Midbrain (tissue), 1 donor: ENCODE measurements around the gene NCBP3.
"Not testable (repeated sequence)": the region's sequence is repeated elsewhere in the genome, so short reads cannot be mapped to it uniquely, and the experiment has no call there.

Experiments used
- DNase-seq: peaks from one replicate; lab custom pipeline; 2025; lab: John Stamatoyannopoulos, UW

The NCBP3 gene

DNA sequence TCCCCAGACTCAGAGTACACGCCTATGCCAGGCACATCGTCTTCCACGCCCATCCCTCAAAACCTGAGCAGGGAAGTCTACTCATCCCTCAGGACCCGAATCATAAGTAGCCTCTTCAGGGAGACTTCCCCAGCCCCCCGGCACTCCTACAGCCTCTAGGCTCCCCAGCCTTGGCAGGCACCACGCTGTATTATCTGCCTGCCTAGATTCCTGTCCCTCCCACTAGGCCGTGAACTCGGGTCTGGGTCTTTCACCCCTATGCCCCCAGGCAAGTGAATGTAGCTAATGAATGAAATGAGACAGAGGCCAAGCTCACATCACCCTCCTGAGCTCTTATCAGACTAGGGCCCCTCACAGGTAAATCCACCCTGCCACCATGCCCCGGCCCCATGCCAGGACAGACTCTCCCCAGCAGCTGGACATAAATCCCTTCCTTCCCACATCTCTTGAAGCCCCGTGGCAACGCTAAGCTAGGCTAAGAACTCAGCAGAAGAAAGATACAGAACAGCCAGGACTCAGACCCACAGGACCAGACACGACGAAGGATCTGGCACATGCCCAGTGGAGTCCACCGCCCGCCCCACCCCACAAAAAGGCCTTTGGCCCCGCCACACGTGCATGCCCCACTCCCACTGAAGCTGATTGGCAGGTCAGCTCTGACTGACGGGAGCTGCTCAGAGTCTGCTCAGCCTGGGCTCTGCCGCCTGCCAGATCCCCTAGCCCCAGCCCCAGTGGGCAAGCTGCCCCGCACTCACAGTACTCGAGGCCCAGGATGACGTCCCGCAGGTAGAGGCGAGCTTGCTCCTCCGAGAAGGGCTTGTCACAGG lies 33.8 kb upstream of the NCBP3 start:
- no peak for DNase-seq

DNA sequence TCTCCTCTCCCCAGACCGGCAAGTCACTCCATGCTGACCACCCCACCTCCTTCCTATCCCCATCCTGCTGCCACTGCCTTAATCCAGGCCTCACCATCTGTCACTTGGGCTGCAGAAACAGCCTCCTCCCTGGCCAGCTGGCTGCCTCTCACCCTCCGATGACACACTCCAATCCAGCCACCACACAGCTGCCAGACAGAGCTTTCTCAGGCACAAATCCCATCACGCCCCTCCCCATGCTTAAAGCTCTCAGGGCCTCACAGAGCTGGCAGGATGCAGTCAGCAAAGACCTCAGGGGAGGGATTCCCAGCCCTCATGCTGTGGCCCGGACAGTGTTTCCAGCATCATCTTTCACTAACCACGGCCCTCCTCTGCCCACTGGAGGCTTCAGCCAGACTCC lies 33.1 kb upstream of the NCBP3 start:
- DNase-seq = peak; percentile 2

DNA sequence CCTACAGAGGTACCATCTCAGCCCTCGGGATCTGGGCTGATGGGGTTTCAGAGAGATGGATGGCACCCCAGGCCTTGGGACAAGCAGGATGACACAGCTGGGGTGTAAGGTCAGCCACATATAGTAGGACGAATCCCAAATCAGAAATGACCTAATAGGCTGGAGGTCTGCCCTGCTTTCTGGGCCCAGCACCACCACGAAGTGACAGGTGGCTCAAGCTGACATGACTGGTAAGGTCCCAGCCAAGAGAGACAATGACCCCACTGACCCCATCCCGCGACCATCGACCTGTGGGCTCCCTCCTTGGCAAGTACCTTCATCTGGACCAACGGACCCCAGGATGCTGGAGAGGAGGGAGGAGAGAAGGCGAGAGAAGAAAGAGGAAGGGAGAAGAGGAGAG lies 31.2 kb upstream of the NCBP3 start:
- DNase-seq = no peak

DNA sequence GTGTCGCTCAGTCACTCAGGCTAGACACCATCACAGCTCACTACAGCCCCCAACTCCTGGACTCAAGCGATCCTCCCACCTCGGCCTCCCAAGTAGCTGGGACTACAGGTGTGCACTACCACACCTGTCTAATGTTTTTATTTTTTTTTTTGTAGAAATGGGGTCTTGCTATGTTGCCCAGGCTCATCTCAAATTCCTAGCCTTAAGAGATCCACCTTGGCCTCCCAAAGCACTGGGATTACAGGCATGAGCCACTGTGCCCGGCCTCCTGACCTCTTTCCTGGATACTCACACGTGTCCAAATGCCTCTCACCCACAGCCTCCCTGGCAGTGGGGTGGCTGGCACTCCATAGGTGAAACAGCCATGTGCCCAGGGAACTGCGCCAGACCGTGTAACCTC lies 29.3 kb upstream of the NCBP3 start:
- DNase-seq = no peak

DNA sequence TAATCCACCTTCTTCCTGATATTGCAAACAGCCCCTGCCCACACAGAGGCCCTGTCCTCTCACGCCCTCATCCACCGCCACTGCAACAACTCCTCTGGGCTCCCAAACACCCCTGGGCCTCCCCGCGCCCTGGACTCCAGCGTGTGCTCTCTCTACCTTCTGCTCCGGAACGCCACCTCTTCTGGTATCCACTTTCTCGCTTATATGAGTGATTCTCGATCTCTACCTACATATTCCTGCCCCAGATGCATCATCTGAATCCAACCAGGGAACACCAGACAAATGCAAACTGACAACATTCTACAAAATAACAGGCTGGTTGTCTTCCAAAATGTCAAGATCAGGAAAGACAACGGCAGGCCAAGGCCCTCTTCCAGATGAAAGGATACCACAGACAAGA lies 27.8 kb upstream of the NCBP3 start:
- DNase-seq = no peak

DNA sequence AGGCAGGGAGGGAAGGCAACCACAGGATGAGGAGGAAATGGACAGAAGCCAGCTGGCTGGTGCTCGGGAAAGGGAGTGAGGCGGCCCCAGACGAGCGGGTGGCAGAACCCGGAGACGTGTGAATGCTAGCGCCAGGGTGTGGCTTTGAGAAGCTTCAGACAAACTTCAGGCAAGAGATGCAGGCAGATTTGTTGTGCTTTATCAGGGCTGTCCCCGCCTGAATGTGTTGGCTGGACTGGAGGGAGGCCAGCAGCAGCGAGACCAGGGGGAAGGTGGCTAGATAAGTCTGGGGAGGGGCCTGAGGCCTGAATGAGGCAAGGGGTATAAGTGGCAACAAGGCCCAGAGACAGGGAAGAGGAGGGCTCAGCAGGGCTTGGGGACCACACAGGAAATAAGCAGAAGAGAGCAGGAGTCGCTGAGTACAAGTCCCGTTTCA lies 24.8 kb upstream of the NCBP3 start:
- no peak for DNase-seq

DNA sequence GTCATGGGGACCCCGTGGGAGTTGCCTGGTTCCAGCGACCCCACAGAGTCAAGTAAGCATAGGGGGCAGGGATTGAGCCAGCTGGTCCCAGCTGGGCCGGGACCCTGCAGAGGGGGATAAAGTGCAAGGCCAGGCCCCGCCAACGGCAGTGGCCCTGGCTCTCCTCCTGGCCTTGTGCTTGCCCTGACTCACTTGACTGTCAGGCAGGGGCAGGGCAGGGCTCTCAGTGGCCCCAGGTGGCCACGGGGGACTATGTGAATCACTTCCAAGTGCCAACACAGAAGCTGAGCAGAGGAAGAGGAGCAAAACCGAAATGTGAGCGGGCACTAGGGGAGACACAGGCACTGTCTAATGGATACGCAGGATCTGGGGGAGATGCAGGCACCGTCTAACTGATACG lies 21.6 kb upstream of the NCBP3 start:
- no peak for DNase-seq

DNA sequence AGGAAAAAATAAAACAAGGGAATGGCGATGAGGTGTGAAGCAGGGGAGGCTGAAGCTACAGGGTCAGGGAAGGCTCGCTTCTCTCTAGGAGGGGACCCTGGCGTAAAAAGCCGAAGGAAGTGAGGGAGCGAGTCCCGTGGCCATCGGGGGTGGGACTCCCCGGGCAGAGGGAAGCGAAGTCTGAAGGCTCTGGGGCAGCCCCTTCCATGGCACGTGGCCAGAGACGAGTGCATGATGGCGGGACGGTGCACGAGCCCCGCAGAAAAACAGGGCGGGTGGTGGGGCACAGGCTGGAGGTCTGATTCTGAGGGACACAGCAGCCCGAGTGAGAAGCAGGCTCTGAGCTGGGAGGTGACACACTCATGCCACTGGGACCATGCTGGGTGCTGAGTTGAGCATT lies 21.1 kb upstream of the NCBP3 start:
- DNase-seq = no peak

DNA sequence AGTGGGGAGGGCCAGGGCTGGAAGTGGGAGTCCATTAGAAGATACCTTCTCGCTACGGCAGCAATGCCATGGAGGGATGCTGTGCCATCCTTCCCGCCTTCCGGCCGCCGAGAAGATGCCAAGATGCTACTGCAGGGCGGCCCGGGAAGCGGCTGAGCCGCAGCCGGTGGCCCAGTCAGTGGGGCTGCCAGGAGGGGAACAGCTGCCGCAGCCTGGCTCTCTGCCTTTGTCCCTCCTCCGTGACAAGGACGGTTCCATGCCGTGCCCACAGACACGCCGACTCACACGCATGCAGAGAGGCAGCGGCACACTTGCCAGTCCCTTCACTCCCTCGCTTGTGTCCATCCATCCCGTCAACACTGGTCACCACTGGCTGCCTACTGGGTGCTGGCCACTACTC lies 20.2 kb upstream of the NCBP3 start:
- peak; percentile 2 for DNase-seq

DNA sequence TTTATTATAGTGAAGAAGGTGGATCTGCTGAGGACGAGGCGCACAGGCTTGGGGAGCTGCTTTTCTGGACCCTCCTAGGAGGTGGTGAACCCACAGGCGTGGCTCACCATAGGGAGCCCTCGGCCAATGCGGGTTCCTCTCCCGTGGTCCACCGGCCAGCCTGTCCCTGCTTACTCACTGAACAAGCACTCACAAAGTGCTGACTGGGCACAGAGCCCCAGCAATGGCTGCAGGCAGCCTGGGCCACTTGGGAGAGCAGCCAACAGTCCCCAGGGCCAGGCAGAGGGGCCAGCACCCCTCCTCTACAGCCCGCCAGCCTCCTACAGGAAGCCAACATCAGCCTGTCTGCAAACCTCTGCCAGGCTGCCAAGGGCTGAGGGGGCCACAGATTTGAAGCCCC lies 19.1 kb upstream of the NCBP3 start:
- peak; percentile 32 for DNase-seq

DNA sequence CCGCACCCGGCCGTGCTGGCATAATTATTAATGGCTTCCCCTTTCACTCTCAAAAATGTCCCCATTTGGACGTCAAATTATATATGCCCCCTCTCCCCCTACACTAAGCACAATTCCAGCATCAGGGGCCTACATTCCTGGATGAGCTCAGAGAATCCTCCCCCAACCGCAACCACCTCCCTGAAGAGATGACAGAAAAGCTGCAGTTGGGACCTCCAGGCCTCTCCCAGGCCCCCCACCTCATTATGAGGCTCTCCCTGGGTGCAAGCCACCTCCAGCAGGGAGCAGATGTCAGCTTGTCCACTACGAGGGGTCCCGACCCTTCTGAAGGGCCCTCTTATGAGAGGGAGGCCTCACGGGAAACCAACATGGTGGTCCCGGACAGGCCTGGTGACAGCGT lies 18.5 kb upstream of the NCBP3 start:
- DNase-seq = no peak

DNA sequence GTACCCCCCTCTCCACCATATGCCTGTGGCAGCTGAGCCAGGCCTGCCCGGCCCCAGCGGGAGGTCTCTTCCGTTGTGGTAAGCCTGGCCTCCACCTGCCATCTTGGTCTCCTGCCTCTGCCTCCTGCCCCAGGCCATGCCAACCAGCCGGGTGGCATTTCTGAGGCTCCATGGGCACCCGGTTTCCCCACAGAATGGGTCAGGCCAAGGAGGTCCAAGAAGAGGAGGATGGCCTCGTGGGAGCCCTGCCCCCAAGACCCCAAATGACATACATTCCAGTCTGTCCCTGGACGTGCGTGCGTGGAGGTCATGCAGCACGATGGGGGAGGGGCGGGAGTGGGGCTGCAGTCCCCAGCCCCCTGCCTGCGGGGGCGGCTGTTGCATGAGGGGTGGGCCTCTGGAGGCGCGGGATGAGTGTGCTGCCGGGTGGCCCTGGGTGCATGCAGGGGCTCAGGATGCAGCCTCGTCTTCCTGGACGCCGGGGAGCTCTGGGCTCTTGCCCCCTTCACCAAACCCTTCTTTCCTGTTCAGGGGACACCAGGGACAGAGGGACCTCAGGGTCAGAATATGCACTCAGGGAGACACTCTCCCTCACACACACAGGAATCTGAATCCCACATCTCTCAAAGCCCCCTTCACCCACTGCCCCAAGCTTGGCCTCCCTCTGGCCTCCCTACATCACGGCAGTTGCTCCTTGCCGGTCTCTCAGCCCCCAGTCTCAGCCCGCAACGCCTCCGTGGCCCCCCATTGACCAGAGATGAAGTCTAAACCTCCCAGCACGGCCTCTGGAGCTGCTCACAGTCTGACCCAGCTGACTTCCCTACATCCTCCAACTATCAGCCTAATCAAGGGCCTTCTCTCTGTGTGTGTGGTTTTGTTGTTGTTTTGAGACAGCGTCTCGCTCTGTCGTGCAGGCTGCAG lies 16.0 kb upstream of the NCBP3 start:
- DNase-seq = no peak

DNA sequence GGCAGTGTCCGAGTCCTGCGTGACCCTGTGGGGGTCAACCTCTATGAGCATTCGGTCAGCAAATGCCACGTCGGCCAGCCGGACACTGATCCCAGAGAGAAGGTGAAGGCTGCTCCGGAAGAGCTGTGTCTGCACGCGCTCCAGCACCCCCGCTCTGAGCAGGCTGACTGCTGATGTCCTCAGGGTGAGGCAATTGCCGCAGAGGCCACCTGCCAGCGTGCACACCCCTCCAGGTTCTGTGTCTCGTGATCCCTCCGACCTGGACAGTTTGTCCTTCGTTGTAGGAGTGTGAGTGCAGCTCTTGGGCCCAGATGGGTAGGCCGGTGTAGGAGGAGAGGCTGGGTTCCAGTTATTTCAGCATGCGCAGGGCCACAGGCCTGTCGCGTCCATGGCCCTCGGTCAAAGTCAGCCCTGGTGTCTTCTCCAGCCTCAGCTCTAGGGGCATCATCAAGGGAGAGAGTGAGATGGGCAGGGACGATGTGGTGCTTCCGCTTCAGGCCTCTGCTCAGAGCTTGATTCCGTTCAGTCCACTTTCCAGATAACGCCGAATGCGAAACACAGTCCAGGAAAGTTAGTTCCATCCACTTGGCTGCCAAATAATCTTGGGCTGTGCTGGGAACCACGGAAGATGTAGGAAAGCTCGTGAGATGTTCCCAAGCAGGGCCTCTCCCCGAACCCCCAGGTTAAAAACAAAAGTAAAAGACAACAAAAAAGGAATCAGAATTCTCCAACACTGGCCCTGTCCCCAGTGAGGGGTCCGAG lies 15.1 kb upstream of the NCBP3 start:
- no peak for DNase-seq

DNA sequence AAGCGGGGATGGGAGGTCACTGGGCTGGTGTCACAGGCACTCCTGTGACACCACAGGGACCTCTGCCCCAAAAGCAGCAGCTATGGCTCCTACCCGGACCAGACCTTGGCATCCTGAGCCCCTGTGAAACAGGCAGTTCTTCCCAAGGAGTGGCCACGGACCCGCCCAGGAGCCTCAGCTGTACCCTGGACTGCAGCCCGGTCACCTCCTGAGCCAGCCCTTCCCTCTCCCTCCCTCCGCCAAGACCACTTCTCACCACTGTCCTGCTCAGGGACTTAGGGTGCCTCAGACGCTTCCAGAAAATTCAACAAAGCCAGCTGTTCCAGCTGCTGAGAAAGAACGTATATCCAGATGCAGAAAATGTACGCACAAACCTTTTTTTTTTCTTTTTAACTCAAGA lies 13.9 kb upstream of the NCBP3 start:
- DNase-seq = no peak

DNA sequence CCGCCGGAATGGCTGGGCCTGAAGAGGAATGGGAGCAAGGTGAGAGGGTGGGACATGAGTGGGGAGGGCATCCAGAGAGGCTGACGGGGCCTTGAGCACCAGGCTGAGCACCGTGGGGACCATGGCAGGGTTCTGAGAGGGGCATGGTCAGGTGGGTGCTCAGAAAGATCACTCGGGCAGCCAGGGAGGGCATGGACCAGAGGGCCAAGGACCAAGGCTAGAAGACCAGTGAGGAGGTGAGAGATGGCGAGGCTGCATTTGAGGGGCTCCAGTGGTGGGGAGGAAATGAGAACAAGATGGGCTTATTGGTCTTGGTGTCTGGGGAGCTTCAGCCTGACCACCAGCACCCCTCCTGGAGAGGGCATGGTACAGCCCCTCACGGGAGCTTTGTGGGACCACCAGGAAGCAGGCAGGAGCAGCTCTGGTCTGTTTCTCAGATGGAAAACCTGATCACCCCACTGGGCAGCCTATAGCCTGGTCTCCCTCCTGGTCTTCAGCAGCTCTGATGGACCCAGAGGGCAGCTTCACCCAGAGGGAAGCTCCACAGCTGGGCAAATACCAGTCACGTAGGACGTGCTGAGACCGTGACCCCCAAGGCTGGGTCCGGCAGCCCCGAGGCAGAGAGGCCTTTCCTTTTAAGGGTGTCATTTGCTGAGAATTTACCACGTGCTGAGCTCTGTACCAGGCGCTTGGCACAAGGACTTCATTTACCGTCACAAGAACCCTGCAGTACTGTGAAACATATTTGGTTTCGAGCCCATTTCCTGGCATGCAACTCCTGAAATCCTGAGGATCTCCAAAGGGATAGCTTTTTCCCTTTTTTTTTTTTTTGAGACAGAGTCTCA lies 11.4 kb upstream of the NCBP3 start:
- no peak for DNase-seq

DNA sequence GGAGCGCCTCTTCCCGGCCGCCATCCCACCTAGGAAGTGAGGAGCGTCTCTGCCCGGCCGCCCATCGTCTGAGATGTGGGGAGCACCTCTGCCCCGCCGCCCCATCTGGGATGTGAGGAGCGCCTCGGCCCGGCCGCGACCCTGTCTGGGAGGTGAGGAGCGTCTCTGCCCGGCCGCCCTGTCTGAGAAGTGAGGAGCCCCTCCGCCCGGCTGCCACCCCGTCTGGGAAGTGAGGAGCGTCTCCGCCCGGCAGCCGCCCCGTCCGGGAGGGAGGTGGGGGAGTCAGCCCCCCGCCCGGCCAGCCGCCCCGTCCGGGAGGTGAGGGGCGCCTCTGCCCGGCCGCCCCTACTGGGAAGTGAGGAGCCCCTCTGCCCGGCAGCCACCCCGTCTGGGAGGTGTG lies 8.2 kb upstream of the NCBP3 start:
- not testable (repeated sequence) for DNase-seq

DNA sequence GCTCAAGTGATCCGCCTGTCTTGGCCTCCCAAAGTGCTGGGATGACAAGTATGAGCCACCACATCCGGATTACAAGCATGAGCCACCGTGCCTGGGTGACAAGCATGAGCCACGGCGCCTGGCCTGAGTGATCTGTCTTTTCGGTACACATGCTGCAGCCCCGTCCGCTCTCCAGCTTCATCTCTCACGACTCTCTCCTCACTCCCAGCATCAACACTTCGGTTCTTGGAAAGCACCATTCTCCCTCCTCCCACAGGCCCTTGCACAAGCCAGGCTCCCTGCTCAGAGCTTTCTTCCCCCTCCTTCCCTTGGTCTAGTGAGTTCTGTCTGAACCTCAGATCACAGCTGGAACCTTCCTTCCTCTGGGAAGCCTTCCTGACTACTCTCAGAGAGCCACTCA lies 6.5 kb upstream of the NCBP3 start:
- DNase-seq = no peak

DNA sequence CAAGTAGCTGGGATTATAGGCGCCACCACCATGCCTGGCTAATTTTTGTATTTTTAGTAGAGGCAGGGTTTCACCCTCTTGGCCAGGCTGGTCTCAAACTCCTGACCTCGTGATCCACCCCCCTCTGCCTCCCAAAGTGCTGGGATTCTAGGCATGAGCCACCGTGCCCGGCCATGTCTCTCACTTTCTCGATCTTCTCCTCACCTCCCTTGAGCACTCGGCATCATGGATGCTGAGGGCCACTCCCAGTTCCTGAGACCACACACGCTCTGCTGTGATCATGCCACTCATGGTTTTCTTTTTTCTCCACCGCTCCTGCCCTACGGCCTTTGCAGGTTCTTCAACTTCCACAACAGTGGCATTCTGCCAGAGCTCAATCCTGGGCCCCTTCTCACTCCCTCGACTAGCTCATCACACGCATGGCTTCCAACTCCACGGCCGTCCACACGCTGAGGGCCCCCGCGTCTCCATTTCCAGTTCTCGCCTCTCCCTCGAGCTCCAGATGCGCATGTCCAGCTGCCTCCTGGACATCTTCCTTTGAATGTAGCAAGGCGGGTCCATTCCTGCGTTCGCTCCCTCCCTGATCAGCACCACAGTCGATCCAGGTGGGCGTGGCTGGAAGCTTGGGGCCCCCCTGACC lies 5.5 kb upstream of the NCBP3 start:
- DNase-seq = no peak

DNA sequence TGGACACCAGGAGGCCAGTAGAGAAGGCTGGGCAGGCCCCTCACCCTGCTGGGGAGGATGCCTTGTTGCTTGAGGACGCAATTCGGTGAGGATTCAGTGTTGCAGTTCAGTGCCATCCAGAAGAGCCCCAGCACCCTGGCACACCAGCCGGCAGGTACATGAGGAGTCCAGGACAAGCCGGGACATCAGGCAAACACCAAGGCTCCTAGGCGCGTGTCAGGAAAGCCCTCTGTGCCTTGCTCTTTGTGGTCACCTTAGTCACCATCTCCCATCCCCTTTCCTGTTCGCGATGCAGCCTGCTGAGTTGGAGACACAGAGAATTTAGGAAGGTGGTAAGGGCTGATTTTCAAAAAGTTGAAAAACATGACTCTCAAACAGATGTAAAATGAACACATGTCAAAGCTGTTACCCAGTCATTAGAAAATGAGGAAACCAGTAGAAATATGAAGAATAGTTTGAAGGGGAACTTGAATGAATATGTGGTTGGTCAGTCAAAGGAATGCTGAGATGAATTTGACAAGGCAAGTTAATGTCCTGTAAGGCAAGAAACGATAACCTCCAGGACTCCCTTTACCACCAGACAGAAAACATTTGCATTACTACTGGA lies 2.3 kb upstream of the NCBP3 start:
- DNase-seq = no peak

DNA sequence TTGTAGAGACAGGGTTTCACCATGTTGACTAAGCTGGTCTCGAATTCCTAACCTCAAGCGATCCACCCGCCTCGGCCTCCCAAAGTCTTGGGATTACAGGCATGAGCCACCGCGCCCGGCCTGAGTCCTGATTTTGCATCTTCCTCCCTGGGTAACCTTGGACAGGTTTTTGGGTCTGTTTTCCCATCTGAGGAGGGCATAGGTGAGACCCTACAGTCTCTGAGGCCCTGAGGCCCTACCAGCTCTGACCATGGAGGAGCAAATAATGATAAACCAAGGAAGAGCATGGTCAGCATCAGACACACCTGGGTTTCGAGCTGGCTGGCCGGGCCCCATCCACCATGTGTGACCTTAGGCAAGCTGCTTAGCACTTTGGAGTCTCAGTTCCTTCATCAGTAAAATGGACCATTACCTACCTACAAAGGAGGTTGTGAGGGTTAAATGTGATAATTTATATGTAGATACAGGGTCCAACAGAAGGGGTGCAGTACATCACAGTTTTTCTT lies 1.2 kb upstream of the NCBP3 start:
- no peak for DNase-seq
